Adrenal gland (tissue), 12 donors: ENCODE measurements around the gene FHIT. TPM values are rescaled to one million over a fixed set of nuclear protein-coding genes. Genes with fewer than 3 reads are reported as not detected.
"Not testable (repeated sequence)": the region's sequence is repeated elsewhere in the genome, so short reads cannot be mapped to it uniquely, and the experiment has no call there.

ENCODE experiments used
- DNase-seq, 7 donors: peaks; one replicate each; pipeline ENCODE4 v3.0.0-alpha.2; 2019 to 2020
- H3K27ac ChIP-seq, 5 donors: fragments of 200-600 bp; sonication (generic) in 4 of 5; 1 replicate in 3 of 5; 2 replicates in 2 of 5; pipeline versions ENCODE4 v1.5.1 to v1.8.0; 2016 to 2020; ENCODE audit warnings: mild to moderate bottlenecking in 1 of 5
- H3K27me3 ChIP-seq: fragments of 200-600 bp; 2 replicates; pipeline ENCODE4 v1.8.0; 2021
- H3K36me3 ChIP-seq, 2 donors: fragments of 200-600 bp; replicated peaks in 1 of 2; 1 replicate in 1 of 2; 2 replicates in 1 of 2; pipeline versions ENCODE4 v1.5.1 to v1.8.0; 2018 to 2022
- H3K4me1 ChIP-seq, 2 donors: fragments of 200-600 bp; replicated peaks in 1 of 2; 1 replicate in 1 of 2; 2 replicates in 1 of 2; pipeline versions ENCODE4 v1.5.1 to v1.8.0; 2018 to 2021
- H3K4me3 ChIP-seq, 4 donors: fragments of 200-600 bp; sonication (generic) in 3 of 4; one replicate each; pipeline ENCODE4 v1.5.1; 2016 to 2018
- H3K9me3 ChIP-seq, 3 donors: fragments of 200-600 bp; sonication (generic) in 1 of 3; replicated peaks in 1 of 3; 1 replicate in 2 of 3; 2 replicates in 1 of 3; pipeline versions ENCODE4 v1.5.1 to v1.8.0; 2016 to 2021
- POLR2A ChIP-seq, 2 donors: fragments of 450-650 bp; IDR thresholded peaks; one replicate each; pipeline ENCODE4 v1.6.1; 2017; ENCODE audit warnings: antibody characterized with exemption in 2 of 2, mild to moderate bottlenecking in 2 of 2, moderate library complexity in 1 of 2
- WGBS, 4 donors: extraction: QIAGEN DNeasy Blood & Tissue Kit in 2 of 4; methylation state at CpG; one replicate each; pipeline versions ENCODE4 v1.1.5 to v1.1.7; 2013 to 2017; 5-methylcytosine and 5-hydroxymethylcytosine counted together
- intact Hi-C, 2 donors: fragments of 100-400 bp; cut with DNase I; formaldehyde crosslinking; loops; one replicate each; pipeline versions ENCODE4 v1.14.1 to v1.15.0; 2022 to 2023
- polyA plus RNA-seq, 3 donors: library from polyadenylated mRNA; stranded (reverse); fragments of 200-250 nt in 2 of 3; fragments of 350-450 nt in 1 of 3; fragmentation: Illumina TruSeq in 1 of 3; extraction: RNeasy Lipid Tissue Mini Kit (QIAGEN cat#74804) in 1 of 3; gene quantifications; one replicate each; pipeline ENCODE4 v1.2.3, GENCODE V29; 2013 to 2014
- total RNA-seq, 9 donors: library from RNA; depleted of rRNA in 4 of 9; stranded (reverse); fragments of >200 nt in 4 of 9; fragments of 120-200 nt in 1 of 9; fragmentation: NEBNext Ultra II Directional in 1 of 9; extraction: Animal tissue kit (Norgen Biotek cat#: 25700) in 1 of 9; gene quantifications; one replicate each; pipeline versions ENCODE4 v1.1.0 to v1.2.4, GENCODE V29; 2013 to 2023
- TF ChIP-seq, protein P1 (sequence below), 6 experiments: fragments of 450-650 bp in 4 of 6; fragments of 200-600 bp in 2 of 6; sonication (generic) in 1 of 6; IDR thresholded peaks; 1 replicate in 5 of 6; 2 replicates in 1 of 6; pipeline versions ENCODE4 v1.5.1 to v1.8.0; 2016 to 2021; ENCODE audit warnings: antibody characterized with exemption in 6 of 6, mild to moderate bottlenecking in 2 of 6, moderate library complexity in 1 of 6
- donor health status: healthy with polysubstance abuse.
- donor health status: Bipolar disorder and iron deficiency.
- donor health status: DM: yes; HTN: yes; CAD: no.
- donor health status: DM: no; HTN: no; CAD: no.
- donor health status: DM: no; HTN: no; CAD: no.
- donor health status: DM: yes; HTN: yes; CAD: no.

The FHIT gene
- total and polyA plus RNA-seq, 12 donors = 14.1 to 43.9 (median 28.8) TPM

DNA sequence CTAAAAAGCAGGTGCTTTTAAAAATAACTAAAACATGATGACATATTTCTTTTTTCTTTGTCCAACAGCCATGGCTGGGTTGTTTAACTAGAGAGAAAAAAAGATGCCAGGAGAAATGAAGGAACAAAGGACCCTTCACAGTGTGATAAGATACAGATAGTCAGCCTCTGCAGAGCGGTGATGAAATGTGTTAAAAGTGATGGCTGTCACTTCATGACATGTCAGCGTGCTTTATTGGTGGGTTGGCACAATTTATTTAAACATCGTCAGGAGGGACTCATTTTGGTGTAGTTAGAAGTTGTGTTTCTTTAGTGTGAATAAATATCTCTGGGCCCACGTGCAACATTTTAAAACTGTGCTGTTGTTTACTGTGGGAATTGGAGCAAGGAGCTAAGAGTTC is 1314.1 kb downstream of the FHIT start:
- Histone ChIP-seq H3K9me3 (no peaks in the 10 kb centered on the region), H3K27ac (no peak overlapping the region), H3K4me3 (no peak overlapping the region), H3K36me3 (no peaks in the 10 kb centered on the region), H3K27me3 (no peaks in the 10 kb centered on the region), H3K4me1 (no peaks in the 10 kb centered on the region)
- intact Hi-C loops = no loop called here
- DNase-seq = no peak
- 76 to 88% (median 78%) methylated on average over 4 of the region's 4 CpGs for WGBS, 4 donors
- TF ChIP-seq, protein P1, sequence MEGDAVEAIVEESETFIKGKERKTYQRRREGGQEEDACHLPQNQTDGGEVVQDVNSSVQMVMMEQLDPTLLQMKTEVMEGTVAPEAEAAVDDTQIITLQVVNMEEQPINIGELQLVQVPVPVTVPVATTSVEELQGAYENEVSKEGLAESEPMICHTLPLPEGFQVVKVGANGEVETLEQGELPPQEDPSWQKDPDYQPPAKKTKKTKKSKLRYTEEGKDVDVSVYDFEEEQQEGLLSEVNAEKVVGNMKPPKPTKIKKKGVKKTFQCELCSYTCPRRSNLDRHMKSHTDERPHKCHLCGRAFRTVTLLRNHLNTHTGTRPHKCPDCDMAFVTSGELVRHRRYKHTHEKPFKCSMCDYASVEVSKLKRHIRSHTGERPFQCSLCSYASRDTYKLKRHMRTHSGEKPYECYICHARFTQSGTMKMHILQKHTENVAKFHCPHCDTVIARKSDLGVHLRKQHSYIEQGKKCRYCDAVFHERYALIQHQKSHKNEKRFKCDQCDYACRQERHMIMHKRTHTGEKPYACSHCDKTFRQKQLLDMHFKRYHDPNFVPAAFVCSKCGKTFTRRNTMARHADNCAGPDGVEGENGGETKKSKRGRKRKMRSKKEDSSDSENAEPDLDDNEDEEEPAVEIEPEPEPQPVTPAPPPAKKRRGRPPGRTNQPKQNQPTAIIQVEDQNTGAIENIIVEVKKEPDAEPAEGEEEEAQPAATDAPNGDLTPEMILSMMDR (IDR thresholded peaks at IDR 0.05) = no peak
- no peak for TF ChIP-seq POLR2A (IDR thresholded peaks at IDR 0.05)

DNA sequence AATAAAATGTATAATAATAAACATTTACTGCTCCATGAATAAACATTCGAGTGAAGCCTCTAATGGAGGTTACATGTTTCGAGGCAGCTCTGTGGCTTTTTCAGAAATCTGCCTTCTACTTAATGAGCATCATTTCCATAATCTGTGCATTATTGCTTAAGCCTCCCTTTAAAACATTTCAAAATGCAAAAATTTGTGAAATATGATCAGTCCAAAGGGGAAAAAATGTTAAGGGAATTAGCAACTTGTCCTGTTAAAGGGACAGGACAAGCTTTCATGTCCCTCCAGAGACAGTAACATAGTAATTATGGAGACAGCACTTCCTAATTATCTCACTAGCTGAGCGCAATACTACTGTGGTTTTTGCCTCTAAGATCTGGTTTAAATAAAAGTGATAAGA is 1314.8 kb downstream of the FHIT start:
- Histone ChIP-seq H3K27ac (no peak overlapping the region), H3K4me3 (no peak overlapping the region), H3K27me3 (no peaks in the 10 kb centered on the region), H3K36me3 (no peaks in the 10 kb centered on the region), H3K4me1 (no peaks in the 10 kb centered on the region), H3K9me3 (no peaks in the 10 kb centered on the region)
- 89 to 96% (median 92%) methylated on average over 3 of the region's 3 CpGs for WGBS, 4 donors
- TF ChIP-seq POLR2A (IDR thresholded peaks at IDR 0.05) = no peak
- TF ChIP-seq, protein P1 (IDR thresholded peaks at IDR 0.05) = no peak
- intact Hi-C loops = no loop called here
- no peak for DNase-seq

DNA sequence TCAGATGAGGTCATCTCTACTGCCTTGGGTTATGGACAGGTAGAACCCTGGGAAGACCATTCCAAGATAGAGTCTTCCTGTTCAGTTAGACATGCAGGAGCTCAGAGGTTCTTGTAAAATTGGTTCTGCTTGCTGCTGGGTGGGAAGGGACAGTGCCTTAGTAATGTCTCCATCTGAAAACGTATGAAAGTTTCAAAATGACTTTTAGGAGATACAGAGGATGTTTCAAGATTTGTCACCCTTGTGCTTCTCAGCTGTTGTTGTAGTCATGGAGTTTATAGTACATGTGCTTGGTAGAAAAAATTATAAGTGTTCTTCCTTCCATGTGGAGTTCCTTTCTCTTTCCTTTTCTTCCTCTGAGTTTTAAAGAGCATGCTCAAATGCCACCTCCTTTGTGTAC is 1316.2 kb downstream of the FHIT start:
- no peak for DNase-seq
- H3K36me3 ChIP-seq = no peaks in the 10 kb centered on the region
- H3K27ac ChIP-seq = no peak overlapping the region
- H3K4me1 ChIP-seq = no peaks in the 10 kb centered on the region
- no peaks in the 10 kb centered on the region for H3K27me3 ChIP-seq
- no peak for TF ChIP-seq POLR2A (IDR thresholded peaks at IDR 0.05)
- TF ChIP-seq, protein P1 (IDR thresholded peaks at IDR 0.05) = no peak
- WGBS, 4 donors = 38 to 87% (median 65%) methylated on average over 1 of the region's 1 CpG
- intact Hi-C loops = no loop called here
- no peaks in the 10 kb centered on the region for H3K9me3 ChIP-seq
- H3K4me3 ChIP-seq = no peak overlapping the region

DNA sequence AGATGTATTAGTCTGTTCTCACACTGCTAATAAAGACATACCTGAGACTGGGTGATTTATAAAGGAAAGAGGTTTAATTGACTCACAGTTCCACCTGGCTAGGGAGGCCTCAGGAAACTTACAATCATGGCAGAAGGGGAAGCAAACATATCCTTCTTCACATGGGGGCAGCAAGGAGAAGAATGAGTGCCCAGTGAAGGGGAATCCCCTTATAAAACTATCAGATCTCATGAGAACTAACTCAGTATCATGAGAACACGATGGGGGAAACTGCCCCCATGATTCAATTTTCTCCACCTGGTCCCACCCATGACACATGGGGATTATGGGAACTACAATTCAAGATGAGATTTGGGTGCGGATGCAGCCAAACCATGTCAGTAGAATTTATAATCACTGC is 1316.7 kb downstream of the FHIT start:
- H3K4me1 ChIP-seq, H3K4me3 ChIP-seq, H3K27ac ChIP-seq, H3K36me3 ChIP-seq, H3K9me3 ChIP-seq, DNase-seq, intact Hi-C loops, H3K27me3 ChIP-seq: not testable (repeated sequence)
- WGBS, 4 donors = 60 to 93% (median 90%) methylated on average over 2 of the region's 2 CpGs

DNA sequence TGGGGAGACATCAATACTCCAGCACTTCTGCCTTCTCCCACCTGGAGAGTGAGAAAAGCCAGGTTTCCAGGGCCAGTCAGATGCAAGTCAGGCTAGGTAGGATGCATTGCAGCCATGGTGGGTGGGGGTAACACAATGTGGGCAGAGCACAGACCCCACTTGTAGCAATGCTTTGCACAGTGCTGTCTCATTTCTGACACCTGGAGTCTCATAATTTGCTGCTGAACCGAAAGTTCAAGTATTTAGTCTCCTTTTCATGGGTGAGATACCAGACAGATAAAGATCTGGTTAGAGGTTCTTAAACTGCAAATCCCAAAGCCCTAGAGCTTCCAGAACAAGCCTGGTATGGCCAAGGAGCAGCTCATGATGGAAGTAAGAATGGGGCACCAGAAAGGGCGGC is 1321.1 kb downstream of the FHIT start:
- H3K9me3 ChIP-seq = no peaks in the 10 kb centered on the region
- no peak for DNase-seq
- no peak overlapping the region for H3K27ac ChIP-seq
- H3K4me1 ChIP-seq = no peaks in the 10 kb centered on the region
- H3K27me3 ChIP-seq = no peaks in the 10 kb centered on the region
- H3K4me3 ChIP-seq = no peak overlapping the region
- H3K36me3 ChIP-seq = no peaks in the 10 kb centered on the region
- intact Hi-C loops = no loop called here
- TF ChIP-seq, protein P1 (IDR thresholded peaks at IDR 0.05) = no peak
- no peak for TF ChIP-seq POLR2A (IDR thresholded peaks at IDR 0.05)
- 90 to 100% (median 96%) methylated on average over 1 to 2 of the region's 2 CpGs for WGBS, 4 donors
